ENCODE measurements around the gene KLK3.

Gene KLK3

GRCh38 chr19:50873056-50873455, 18.3 kb downstream of the KLK3 start, which contains the start of gene KLK2:
Gene KLK2 (plus strand): TSS chr19:50873439. CDS start chr19:50873474, 35 bp downstream.
- no peak within 1 kb of the TSS for H3K27ac ChIP-seq
- in situ Hi-C loops (cut with HindIII; ENCODE audit: low pct_ligation_motif_present, low sequenced_read_pairs): no loop called here
- no peaks in the 10 kb centered on the region for H3K27me3 ChIP-seq (replicated peaks)
- no peaks in the 10 kb centered on the region for H3K36me3 ChIP-seq (replicated peaks)
- no peak for DNase-seq
- no peak within 1 kb of the TSS for H3K4me3 ChIP-seq (ENCODE audit: low read depth, low read length)
- TF ChIP-seq CTCF (IDR thresholded peaks at IDR 0.05; ENCODE audit: low read depth, low read length, missing control alignments): no peak

- Histone ChIP-seq H3K4me3 (ENCODE audit: low read depth, low read length) (no peak overlapping the region), H3K27me3 (replicated peaks) (no peaks in the 10 kb centered on the region)
Observed at GRCh38 chr19:50874211-50874610, 19.5 kb downstream of the KLK3 start.

GRCh38 chr19:50875795-50876422, 21.2 kb downstream of the KLK3 start:
- H3K27ac ChIP-seq: no peak overlapping the region
- no peak for TF ChIP-seq CTCF (IDR thresholded peaks at IDR 0.05; ENCODE audit: low read depth, low read length, missing control alignments)

More at GRCh38 chr19:50874211-50874610, 19.5 kb downstream of the KLK3 start:
- Histone ChIP-seq H3K27ac (no peak overlapping the region), H3K36me3 (replicated peaks) (no peaks in the 10 kb centered on the region)
- no peak for DNase-seq
- no peak for TF ChIP-seq CTCF (IDR thresholded peaks at IDR 0.05; ENCODE audit: low read depth, low read length, missing control alignments)
- in situ Hi-C loops (cut with HindIII; ENCODE audit: low pct_ligation_motif_present, low sequenced_read_pairs): no loop called here

GRCh38 chr19:50876456-50876855, 21.7 kb downstream of the KLK3 start:
- in situ Hi-C loops (cut with HindIII; ENCODE audit: low pct_ligation_motif_present, low sequenced_read_pairs): no loop called here
- H3K27me3 ChIP-seq (replicated peaks): no peaks in the 10 kb centered on the region
- no peak for TF ChIP-seq CTCF (IDR thresholded peaks at IDR 0.05; ENCODE audit: low read depth, low read length, missing control alignments)

More at GRCh38 chr19:50875795-50876422, 21.2 kb downstream of the KLK3 start:
- H3K36me3 ChIP-seq (replicated peaks): no peaks in the 10 kb centered on the region
- H3K4me3 ChIP-seq (ENCODE audit: low read depth, low read length): no peak overlapping the region
- no peaks in the 10 kb centered on the region for H3K27me3 ChIP-seq (replicated peaks)
- in situ Hi-C loops (cut with HindIII; ENCODE audit: low pct_ligation_motif_present, low sequenced_read_pairs): no loop called here
- DNase-seq: no peak

GRCh38 chr19:50877338-50877737, 22.6 kb downstream of the KLK3 start:
- Histone ChIP-seq H3K27me3 (replicated peaks) (no peaks in the 10 kb centered on the region), H3K4me3 (ENCODE audit: low read depth, low read length) (no peak overlapping the region), H3K27ac (no peak overlapping the region), H3K36me3 (replicated peaks) (no peaks in the 10 kb centered on the region)
- in situ Hi-C loops (cut with HindIII; ENCODE audit: low pct_ligation_motif_present, low sequenced_read_pairs): no loop called here
- TF ChIP-seq CTCF (IDR thresholded peaks at IDR 0.05; ENCODE audit: low read depth, low read length, missing control alignments): no peak
- no peak for DNase-seq

More at GRCh38 chr19:50876456-50876855, 21.7 kb downstream of the KLK3 start:
- no peak overlapping the region for H3K4me3 ChIP-seq (ENCODE audit: low read depth, low read length)
- DNase-seq: no peak
- no peaks in the 10 kb centered on the region for H3K36me3 ChIP-seq (replicated peaks)
- no peak overlapping the region for H3K27ac ChIP-seq

GRCh38 chr19:50878851-50879250, 24.1 kb downstream of the KLK3 start:
- in situ Hi-C loops (cut with HindIII; ENCODE audit: low pct_ligation_motif_present, low sequenced_read_pairs): no loop called here
- no peak for DNase-seq
- TF ChIP-seq CTCF (IDR thresholded peaks at IDR 0.05; ENCODE audit: low read depth, low read length, missing control alignments): no peak
- Histone ChIP-seq H3K36me3 (replicated peaks) (no peaks in the 10 kb centered on the region), H3K27ac (no peak overlapping the region), H3K27me3 (replicated peaks) (no peaks in the 10 kb centered on the region), H3K4me3 (ENCODE audit: low read depth, low read length) (no peak overlapping the region)

Data from brain microvascular endothelial cell (primary cell).